SK-N-SH (cell line): ENCODE results near the gene EPHA6.
"Not testable (repeated sequence)": the region's sequence is repeated elsewhere in the genome, so short reads cannot be mapped to it uniquely, and the experiment has no call there.

Experiments used
- CHD2 ChIP-seq: fragments of 150-350 bp; IDR thresholded peaks from 2 replicates; pipeline ENCODE4 v1.6.1; 2018; ENCODE audit warnings: low read length; ENCODE audit not compliant: partially characterized antibody
- CTCF ChIP-seq: fragments of 200-600 bp; sonication (generic); IDR thresholded peaks from 2 replicates; pipeline ENCODE4 v1.6.1; 2017; ENCODE audit warnings: antibody characterized with exemption, mild to moderate bottlenecking, moderate library complexity
- EP300 ChIP-seq, 2 experiments: IDR thresholded peaks; 2 replicates each; pipeline versions ENCODE4 v1.4.0 to v1.6.1; 2012; ENCODE audit warnings: borderline replicate concordance in 1 of 2, low read depth in 1 of 2, low read length in 1 of 2
- EZH2phosphoT487 ChIP-seq: fragments of 200-600 bp; sonication (generic); IDR thresholded peaks from 2 replicates; pipeline ENCODE4 v1.6.1; 2017; ENCODE audit warnings: low read depth, mixed run types, mild to moderate bottlenecking, antibody characterized with exemption, moderate library complexity, borderline replicate concordance
- FOXJ3 ChIP-seq: sonication (generic); formaldehyde crosslinking; IDR thresholded peaks from 2 replicates; pipeline ENCODE4 v1.5.1; 2020; ENCODE audit warnings: mild to moderate bottlenecking, missing genetic modification reagents
- GABPA ChIP-seq: IDR thresholded peaks from 2 replicates; pipeline ENCODE4 v1.4.0; 2012; ENCODE audit warnings: low read depth, mild to moderate bottlenecking
- MAX ChIP-seq: IDR thresholded peaks from 2 replicates; pipeline ENCODE4 v1.4.0; 2012; ENCODE audit warnings: low read depth
- MEF2A ChIP-seq: IDR thresholded peaks from 2 replicates; pipeline ENCODE4 v1.4.0; 2012; ENCODE audit warnings: low read depth, borderline replicate concordance
- POLR2AphosphoS5 ChIP-seq: IDR thresholded peaks from 2 replicates; pipeline ENCODE4 v1.6.1; 2012; ENCODE audit warnings: low read depth, low read length
- RAD21 ChIP-seq: IDR thresholded peaks from 2 replicates; pipeline ENCODE4 v1.6.1; 2012; ENCODE audit warnings: mild to moderate bottlenecking, low read length
- RFX5 ChIP-seq: IDR thresholded peaks from 2 replicates; pipeline ENCODE4 v1.6.1; 2012; ENCODE audit warnings: mild to moderate bottlenecking, improper control_type of control experiment, low read length
- SIN3A ChIP-seq: IDR thresholded peaks from 2 replicates; pipeline ENCODE4 v1.6.1; 2012; ENCODE audit warnings: low read depth, mild to moderate bottlenecking, low read length, moderate library complexity, borderline replicate concordance
- TAF1 ChIP-seq: IDR thresholded peaks from 2 replicates; pipeline ENCODE4 v1.6.1; 2012; ENCODE audit warnings: low read depth, mild to moderate bottlenecking, low read length, moderate library complexity, borderline replicate concordance

- not testable (repeated sequence) for TF ChIP-seq RAD21; CTCF; MAX; FOXJ3 (CRISPR knock-in tag); SIN3A; EZH2phosphoT487; CHD2; GABPA; TAF1; MEF2A; RFX5; POLR2AphosphoS5; EP300 (IDR thresholded peaks at IDR 0.05; ENCODE audit: borderline replicate concordance in 1 of 2, low read depth in 1 of 2, low read length in 1 of 2)
These were observed 666.4 kb downstream of the EPHA6 start for GRCh38 chr3:97480696-97481289.
